Measurements from ENCODE around the gene UBR3. TPM values are rescaled to one million over a fixed set of nuclear protein-coding genes. Genes with fewer than 3 reads are reported as not detected.
A peak's percentile ranks its signal among the peaks of the same experiment; 100 is the strongest.

The UBR3 gene
- total and polyA plus RNA-seq, 2 of the 4 experiments (the other 2 are of a cell fraction): 10.0 to 33.9 TPM

- dilution Hi-C loops (cut with HindIII; ENCODE audit: low sequenced_read_pairs, unreplicated experiment) (no loop called here), intact Hi-C loops (cut with micrococcal nuclease) (no loop called here), in situ Hi-C loops (cut with MboI; ENCODE audit: low sequenced_read_pairs) (no loop called here)
- H2AFZ ChIP-seq (replicated peaks; ENCODE audit: low read length, poor library complexity): no peak overlapping the region
- H4K20me1 ChIP-seq (ENCODE audit: insufficient read depth, low read length): no peaks in the 10 kb centered on the region; the same call in 1 of the 2 replicates
- WGBS, 2 experiments (ENCODE audit: extremely low coverage in 2 of 2, insufficient read length in 1 of 2): no CpG with 5 or more reads among the region's 4 CpGs
- no peak overlapping the region for H3K14ac ChIP-seq (replicated peaks; ENCODE audit: low read depth, low read length)
- TF ChIP-seq MAFK (IDR thresholded peaks at IDR 0.05; ENCODE audit: low read depth, low read length) (0 out of 2 replicates have a peak, but pooled peaks have one; percentile 7), RFX5 (IDR thresholded peaks at IDR 0.05; ENCODE audit: low read depth, low read length) (no peak)
- H3K36me3 ChIP-seq (ENCODE audit: control insufficient read depth, insufficient read depth, low read length): no peaks in the 10 kb centered on the region
- no peak overlapping the region for H2BK20ac ChIP-seq (ENCODE audit: low read depth, low read length)
- no peak overlapping the region for H3K4me3 ChIP-seq (ENCODE audit: insufficient read depth, low read depth, low read length)
- no peak overlapping the region for H2AK5ac ChIP-seq (ENCODE audit: low read depth, low read length)
- no peak overlapping the region for H4K5ac ChIP-seq (ENCODE audit: low read depth, low read length)
- no peak overlapping the region for H3K18ac ChIP-seq (ENCODE audit: low read depth, low read length)
- no peak overlapping the region for H2AK9ac ChIP-seq (replicated peaks; ENCODE audit: low read depth, low read length, poor library complexity)
- H4K91ac ChIP-seq (ENCODE audit: insufficient read depth, low read depth, low read length): no peak overlapping the region
- no TSS peak for BruUV-seq (replicated peaks)
- H3K9ac ChIP-seq (ENCODE audit: low read depth, low read length): no peak overlapping the region
- no peak for DNase-seq
- no peaks in the 10 kb centered on the region for H3K9me3 ChIP-seq (ENCODE audit: control insufficient read depth, insufficient read depth, low read length)
- H2BK120ac ChIP-seq (ENCODE audit: low read depth, low read length): no peak overlapping the region
- H3K9me1 ChIP-seq (ENCODE audit: insufficient read depth, low read length): no peaks in the 10 kb centered on the region; the same call in 1 of the 2 replicates
- ChIA-PET CTCF (no interaction called here), POLR2A (ENCODE audit: unreplicated experiment) (no interaction called here)
- H3K79me1 ChIP-seq (ENCODE audit: low read depth in 1 of 2, low read length in 2 of 2): peaks cover 17 to 38% of the 10 kb centered on the region in 2 experiments; a peak in 3 of 4 replicates
- no peak overlapping the region for H2BK5ac ChIP-seq (ENCODE audit: low read depth, low read length, poor library complexity, severe bottlenecking)
- ATAC-seq (ENCODE audit: low read depth): no peak
- no peaks in the 10 kb centered on the region for H3K4me1 ChIP-seq (ENCODE audit: control insufficient read depth, insufficient read depth, low read length)
- no peak overlapping the region for H2BK15ac ChIP-seq (ENCODE audit: low read depth, low read length)
- H3K4ac ChIP-seq (ENCODE audit: low read depth, low read length): no peak overlapping the region
- H3K4me2 ChIP-seq (ENCODE audit: low read depth, low read length): no peak overlapping the region
- H4K8ac ChIP-seq (ENCODE audit: low read depth in 2 of 2, low read length in 2 of 2): no peak overlapping the region
- H3K23ac ChIP-seq (ENCODE audit: low read depth, low read length): no peak overlapping the region
- H3K27me3 ChIP-seq (ENCODE audit: control insufficient read depth, insufficient read depth, low read length): no peaks in the 10 kb centered on the region
- H3K56ac ChIP-seq (ENCODE audit: extremely low read depth, insufficient read depth, low read length): no peak overlapping the region
- H3K27ac ChIP-seq (ENCODE audit: insufficient read depth, low read length): no peak overlapping the region
Observed at GRCh38 chr2:169859423-169859822, 32.2 kb downstream of the UBR3 start.
